ENCODE measurements around the gene EEA1.

DNA sequence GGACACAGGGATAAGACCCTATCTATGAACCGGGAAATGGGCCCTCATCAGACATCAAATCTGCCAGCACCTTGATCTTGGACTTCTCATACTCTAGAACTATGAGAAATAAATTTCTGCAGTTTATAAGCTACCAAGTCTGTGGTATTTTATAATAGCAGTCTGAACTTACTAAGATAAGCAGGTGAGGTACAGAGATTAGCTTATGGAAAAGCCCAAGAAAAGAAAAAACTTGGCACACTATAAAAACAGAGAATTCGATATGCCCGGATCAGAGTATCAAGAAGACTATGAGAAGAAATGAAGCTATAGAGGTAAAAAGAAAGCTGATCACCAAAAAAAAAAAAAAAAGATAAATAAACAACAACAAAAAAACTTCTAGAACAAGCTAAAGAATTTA, 52.6 kb downstream of the EEA1 start:
- TF ChIP-seq, protein P1, sequence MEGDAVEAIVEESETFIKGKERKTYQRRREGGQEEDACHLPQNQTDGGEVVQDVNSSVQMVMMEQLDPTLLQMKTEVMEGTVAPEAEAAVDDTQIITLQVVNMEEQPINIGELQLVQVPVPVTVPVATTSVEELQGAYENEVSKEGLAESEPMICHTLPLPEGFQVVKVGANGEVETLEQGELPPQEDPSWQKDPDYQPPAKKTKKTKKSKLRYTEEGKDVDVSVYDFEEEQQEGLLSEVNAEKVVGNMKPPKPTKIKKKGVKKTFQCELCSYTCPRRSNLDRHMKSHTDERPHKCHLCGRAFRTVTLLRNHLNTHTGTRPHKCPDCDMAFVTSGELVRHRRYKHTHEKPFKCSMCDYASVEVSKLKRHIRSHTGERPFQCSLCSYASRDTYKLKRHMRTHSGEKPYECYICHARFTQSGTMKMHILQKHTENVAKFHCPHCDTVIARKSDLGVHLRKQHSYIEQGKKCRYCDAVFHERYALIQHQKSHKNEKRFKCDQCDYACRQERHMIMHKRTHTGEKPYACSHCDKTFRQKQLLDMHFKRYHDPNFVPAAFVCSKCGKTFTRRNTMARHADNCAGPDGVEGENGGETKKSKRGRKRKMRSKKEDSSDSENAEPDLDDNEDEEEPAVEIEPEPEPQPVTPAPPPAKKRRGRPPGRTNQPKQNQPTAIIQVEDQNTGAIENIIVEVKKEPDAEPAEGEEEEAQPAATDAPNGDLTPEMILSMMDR (IDR thresholded peaks at IDR 0.05), result no peak
- TF ChIP-seq POLR2A (IDR thresholded peaks at IDR 0.05), result no peak
